HG02623 (cell line): ENCODE results near the gene GLRX2.
"Not testable (repeated sequence)": the region's sequence is repeated elsewhere in the genome, so short reads cannot be mapped to it uniquely, and the experiment has no call there.

Source experiments
- ATAC-seq: cut with Tn5 transposase; IDR thresholded peaks from one replicate; pipeline ENCODE4 v1.9.1; 2021; ENCODE audit warnings: moderate library complexity; ENCODE audit not compliant: unreplicated experiment

GLRX2 gene

GRCh38 chr1:193104907-193105820, at the start of gene GLRX2:
Gene GLRX2 (minus strand): TSS chr1:193105414. CDS start chr1:193105382, 32 bp downstream.
- ATAC-seq = peak; percentile 93

- no peak for ATAC-seq
Observed at GRCh38 chr1:193144999-193145398, 39.8 kb upstream of the GLRX2 start.

DNA sequence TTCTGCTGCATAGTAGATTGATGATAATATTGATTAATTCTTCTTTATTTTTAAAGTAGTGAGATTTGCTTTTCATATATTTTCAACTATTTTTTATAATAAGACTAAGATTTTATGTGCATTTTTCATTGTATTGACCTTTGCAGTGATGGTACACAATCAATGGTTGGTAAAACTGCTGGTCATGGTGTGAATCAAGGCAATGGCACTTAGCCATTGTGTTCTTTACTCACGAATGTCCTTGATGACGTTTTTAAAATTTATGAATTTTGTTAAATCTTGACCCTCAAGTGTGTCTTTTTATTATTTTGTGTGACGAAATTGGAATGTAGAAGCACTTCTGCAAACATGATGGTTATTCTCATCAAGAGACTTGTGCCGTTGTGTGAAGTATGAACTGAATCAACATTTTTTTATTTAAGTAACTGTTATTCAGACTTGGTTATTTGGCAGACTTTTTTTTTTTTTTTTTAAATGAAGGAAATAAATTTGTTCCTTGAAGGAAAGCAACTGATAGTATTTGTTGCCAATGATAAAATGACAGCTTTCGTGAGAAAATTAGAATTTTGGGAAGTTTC, 39.2 kb upstream of the GLRX2 start:
- ATAC-seq = no peak

DNA sequence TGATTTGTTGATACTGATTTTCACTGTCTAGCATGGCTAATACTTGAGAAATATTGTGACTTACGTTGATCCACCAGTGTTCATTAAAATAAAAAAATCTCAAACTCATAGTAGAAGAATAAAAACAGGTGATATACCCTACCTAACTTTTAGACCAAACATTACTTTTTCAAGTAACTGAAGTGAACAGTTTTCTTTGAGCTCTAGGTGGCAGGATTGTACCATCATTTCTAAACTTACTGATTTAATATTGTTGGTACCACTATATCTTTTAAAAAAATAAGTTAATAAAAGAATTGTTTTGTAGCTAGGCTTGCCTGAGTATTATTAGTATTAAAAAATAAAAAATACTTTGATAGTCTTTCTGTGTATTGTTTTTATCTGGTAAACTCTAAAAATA, 38.1 kb upstream of the GLRX2 start:
- no peak for ATAC-seq

GRCh38 chr1:193142409-193142808, 37.2 kb upstream of the GLRX2 start:
- ATAC-seq = no peak

DNA sequence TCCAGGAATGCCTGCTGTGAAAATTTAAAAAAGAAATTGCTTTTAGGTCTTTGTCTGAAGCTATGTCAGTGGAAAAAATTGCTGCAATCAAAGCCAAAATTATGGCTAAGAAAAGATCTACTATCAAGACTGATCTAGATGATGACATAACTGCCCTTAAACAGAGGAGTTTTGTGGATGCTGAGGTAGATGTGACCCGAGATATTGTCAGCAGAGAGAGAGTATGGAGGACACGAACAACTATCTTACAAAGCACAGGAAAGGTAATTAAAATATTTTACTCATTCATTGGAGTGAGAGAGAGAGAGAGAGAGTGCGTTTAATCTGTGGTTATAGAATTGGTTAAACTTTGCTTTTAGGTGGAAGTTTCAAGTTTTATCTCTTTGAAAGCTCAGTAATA, 36.6 kb upstream of the GLRX2 start:
- ATAC-seq = no peak

GRCh38 chr1:193140254-193140653, 35.0 kb upstream of the GLRX2 start:
- ATAC-seq = no peak

GRCh38 chr1:193131266-193131860, 26.1 kb upstream of the GLRX2 start:
- peak; percentile 67 for ATAC-seq

GRCh38 chr1:193125369-193125768, 20.2 kb upstream of the GLRX2 start:
- no peak for ATAC-seq

- no peak for ATAC-seq
Observed at GRCh38 chr1:193123751-193124150, 18.5 kb upstream of the GLRX2 start.

DNA sequence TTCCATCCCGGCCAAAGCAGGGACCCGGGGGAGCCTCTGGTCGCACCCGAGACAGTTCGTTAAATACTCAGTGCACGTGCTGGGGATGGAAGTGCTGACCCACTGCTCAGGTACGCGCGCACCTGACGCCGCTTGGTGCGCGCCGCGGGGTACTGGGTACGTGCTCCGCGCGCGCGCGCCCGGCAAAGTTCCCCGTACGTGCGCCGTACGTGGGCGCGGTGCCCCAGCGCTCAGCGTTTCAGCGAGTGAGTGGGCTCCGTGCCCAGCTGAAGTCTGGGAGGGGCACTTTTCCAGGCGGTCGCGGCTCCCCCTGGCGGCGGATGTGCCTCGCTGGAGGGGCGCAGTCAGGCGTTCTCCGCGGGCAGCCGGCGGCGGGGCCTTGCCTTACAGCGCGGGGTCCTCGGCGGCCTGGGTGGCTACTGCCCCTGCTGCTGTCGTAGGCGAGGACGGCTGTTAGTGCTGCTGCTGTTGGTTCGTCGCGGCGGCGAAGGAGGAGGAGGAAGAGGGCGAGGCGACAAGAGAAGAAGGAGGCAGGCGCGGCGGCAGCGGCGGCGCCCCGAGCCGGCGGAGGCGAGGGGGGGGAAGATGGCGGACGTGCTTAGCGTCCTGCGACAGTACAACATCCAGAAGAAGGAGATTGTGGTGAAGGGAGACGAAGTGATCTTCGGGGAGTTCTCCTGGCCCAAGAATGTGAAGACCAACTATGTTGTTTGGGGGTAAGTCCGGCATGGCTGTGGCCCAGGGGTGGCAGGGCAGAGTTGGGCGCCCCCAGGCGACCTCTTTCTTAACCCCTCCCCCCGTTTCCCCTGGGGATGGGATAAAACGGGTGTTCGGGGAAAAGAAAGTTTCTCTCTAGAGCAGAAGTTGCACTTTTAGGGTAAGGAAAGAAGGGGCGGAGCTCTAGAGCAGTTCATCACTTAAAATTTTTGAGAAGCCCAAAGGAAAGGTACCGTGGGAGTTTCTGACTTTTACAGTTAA, 16.7 kb upstream of the GLRX2 start, which contains the start of gene CDC73:
CDC73 (plus strand) TSS at position 416 of the 978 bp plus-strand sequence; CDS start at position 586, 170 bp downstream.
- peak; percentile 89 for ATAC-seq

DNA sequence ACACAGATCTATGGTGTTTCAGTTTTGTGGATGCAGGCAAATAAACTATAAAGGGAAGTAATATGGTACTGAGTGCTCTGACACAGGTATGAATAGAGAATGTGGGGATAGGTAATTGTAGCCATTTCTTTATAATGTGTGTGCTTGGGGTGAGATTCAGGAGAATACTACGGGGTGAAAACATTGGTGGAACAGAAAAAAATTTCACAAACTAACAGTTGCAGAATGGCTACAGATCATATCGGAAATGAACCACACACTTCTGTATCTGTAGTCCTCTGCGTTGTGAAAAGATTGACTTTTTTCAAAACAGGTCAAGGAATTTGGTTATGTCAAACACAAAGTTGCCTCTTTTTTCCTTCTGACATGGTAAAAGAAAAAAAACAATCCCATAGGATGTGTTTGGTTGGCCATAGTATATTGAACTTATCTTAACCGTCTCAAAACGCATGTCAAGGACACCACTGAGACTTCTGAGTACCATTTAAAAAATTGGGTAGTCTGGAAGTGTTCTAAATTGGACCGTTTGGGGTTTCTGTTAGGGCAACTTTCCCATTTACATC, 15.5 kb upstream of the GLRX2 start:
- ATAC-seq = no peak

- ATAC-seq = no peak
Observed at GRCh38 chr1:193118803-193119730, 13.9 kb upstream of the GLRX2 start.

DNA sequence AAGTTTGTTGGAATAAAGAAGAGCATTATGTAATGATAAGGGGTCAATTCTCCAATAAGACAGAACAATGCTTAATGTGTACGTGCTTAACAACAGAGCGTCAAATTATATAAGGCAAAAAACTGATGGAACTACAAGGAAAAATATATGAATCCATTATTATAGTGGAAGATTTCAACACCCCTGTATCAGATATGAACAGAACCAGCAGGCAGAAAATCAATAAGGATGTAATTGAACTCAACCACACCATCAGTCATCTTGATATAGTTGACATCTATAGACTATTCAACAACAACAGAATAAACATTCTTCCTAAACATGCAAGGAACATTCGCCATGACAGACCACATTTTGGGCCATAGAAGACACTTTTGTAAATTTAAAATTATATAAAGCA, 13.0 kb upstream of the GLRX2 start:
- ATAC-seq = no peak

GRCh38 chr1:193117167-193117566, 12.0 kb upstream of the GLRX2 start:
- not testable (repeated sequence) for ATAC-seq

GRCh38 chr1:193115629-193116227, 10.5 kb upstream of the GLRX2 start:
- no peak for ATAC-seq

DNA sequence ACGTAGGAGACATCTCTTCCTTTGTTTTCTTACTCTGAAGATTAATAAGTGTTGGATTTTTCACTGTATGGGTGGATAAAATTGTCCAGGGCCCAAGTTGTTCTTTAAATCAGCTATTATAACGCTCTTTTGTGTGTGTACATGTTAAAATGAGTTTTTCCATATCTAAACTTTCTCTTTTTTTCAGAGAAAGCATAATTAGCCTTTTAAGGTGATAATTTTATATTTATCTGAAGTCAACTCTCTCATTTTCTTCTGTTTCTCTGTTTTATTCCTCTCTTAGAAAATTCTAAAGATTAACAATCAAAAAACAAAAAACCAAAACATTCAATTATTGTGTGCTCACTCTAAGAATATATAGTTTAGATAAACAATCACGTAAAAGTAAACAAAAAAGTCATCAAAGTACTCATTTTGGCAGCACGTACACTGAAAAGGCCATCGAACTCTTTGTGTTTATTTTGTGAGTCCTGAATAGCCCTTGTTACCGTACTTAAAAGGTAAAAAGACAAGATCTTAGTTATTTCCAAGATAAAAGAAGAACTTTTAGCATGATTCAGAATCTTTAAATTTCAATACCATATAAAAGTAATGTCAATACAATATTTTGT, 9.4 kb upstream of the GLRX2 start:
- ATAC-seq = no peak

DNA sequence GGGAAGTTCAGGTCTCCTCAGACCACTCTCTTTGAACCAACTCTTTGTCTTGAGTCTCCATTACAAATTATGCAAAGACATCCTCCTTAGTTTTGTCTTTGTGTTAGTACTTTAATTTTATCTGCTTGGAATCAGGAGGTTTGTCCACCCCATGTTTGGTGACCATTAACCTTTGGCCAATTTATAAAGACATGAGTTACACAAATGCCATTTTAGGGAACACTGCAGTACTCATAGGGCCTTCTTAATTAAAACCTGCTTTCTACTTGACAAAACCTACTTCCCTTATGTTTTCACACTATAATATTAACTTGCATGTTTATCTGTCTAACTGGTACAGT, 8.7 kb upstream of the GLRX2 start:
- ATAC-seq = no peak
